ENCODE data around the gene ROGDI. TPM values are rescaled to one million over a fixed set of nuclear protein-coding genes. Genes with fewer than 3 reads are reported as not detected.

Gene ROGDI
- total RNA-seq, 2 experiments from 2014 or later, result 3.0 to 3.2 TPM

GRCh38 chr16:4828567-4829321 lies 26.3 kb upstream of the ROGDI start:
- H3K4me1 Mint-ChIP-seq, result peaks cover 3% of the 10 kb centered on the region
- H3K9me3 Mint-ChIP-seq, result no peaks in the 10 kb centered on the region
- H3K27me3 Mint-ChIP-seq, result no peaks in the 10 kb centered on the region
- no peak for DNase-seq
- H3K4me3 Mint-ChIP-seq, result no peak overlapping the region
- no peak overlapping the region for H3K27ac Mint-ChIP-seq
- peaks cover 27% of the 10 kb centered on the region for H3K36me3 Mint-ChIP-seq

DNA sequence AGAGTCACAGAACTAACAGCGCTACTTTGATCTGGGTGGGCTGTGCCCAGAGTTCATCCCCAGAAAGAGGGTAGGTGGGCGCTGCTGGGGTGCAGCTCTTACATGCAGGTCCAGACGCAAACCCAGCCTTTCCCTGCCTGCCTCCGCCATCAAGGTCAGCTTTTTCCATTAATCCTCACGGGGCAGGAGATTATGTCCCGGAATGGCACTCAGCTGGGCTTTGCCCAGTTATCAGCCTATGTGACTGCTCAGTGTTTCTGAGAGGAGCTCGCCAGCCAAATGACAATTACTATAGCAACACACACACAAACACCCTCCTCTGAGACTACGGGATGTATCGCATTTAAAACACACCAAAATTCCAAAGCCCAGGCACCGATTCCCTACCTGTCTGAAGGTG lies 24.5 kb upstream of the ROGDI start:
- Mint-ChIP-seq H3K4me3 (no peak overlapping the region), H3K27me3 (no peaks in the 10 kb centered on the region), H3K27ac (no peak overlapping the region), H3K4me1 (no peaks in the 10 kb centered on the region), H3K9me3 (no peaks in the 10 kb centered on the region), H3K36me3 (peaks cover 25% of the 10 kb centered on the region)
- DNase-seq, result no peak

DNA sequence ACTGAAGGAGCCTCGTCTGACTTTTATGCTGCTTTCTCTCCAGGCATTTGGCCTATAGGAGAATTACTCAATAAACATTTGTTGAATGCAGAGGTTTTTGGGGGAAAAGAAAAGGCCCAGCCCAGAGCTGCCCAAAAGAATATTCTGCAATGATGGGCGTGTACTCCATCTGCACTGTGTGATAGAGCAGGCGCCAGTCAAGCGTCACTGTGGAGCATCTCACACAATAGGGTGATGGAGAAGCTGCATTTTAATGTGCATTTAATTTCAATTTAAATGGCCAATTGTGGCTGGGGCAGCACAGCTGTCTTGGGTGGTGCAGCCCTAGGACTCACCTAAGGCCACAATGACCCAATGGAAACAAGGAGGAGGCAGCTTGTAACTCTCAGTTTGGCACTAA lies 24.1 kb upstream of the ROGDI start:
- DNase-seq, result no peak
- no peak overlapping the region for H3K27ac Mint-ChIP-seq
- no peaks in the 10 kb centered on the region for H3K27me3 Mint-ChIP-seq
- no peaks in the 10 kb centered on the region for H3K4me1 Mint-ChIP-seq
- no peak overlapping the region for H3K4me3 Mint-ChIP-seq
- H3K36me3 Mint-ChIP-seq, result peaks cover 26% of the 10 kb centered on the region
- no peaks in the 10 kb centered on the region for H3K9me3 Mint-ChIP-seq

GRCh38 chr16:4825196-4825595 lies 22.8 kb upstream of the ROGDI start:
- Mint-ChIP-seq H3K4me3 (no peak overlapping the region), H3K4me1 (no peaks in the 10 kb centered on the region), H3K36me3 (peaks cover 20% of the 10 kb centered on the region), H3K27me3 (no peaks in the 10 kb centered on the region), H3K27ac (no peak overlapping the region), H3K9me3 (no peaks in the 10 kb centered on the region)
- no peak for DNase-seq

DNA sequence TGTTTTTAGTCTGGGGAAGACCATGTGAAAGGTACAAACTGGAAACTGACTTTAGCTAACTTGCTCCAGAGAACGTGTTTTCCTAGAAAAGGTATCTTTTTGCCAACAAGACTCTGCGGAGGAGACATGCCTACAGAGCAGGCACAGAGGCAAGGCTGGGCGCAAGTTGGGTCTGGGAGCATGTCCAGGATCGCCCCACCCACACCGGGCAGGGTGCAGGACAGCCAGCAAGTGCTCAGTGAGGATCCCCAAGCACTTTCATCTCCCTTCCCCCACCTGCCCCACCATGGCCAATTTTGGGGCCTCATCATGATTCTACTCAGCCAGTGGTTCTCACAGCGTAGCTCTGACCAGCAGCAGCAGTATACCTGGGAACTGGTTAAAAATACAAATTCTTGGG lies 18.2 kb upstream of the ROGDI start:
- H3K27ac Mint-ChIP-seq, result no peak overlapping the region
- H3K36me3 Mint-ChIP-seq, result peaks cover 22% of the 10 kb centered on the region
- H3K27me3 Mint-ChIP-seq, result no peaks in the 10 kb centered on the region
- H3K9me3 Mint-ChIP-seq, result no peaks in the 10 kb centered on the region
- H3K4me3 Mint-ChIP-seq, result no peak overlapping the region
- DNase-seq, result no peak
- no peaks in the 10 kb centered on the region for H3K4me1 Mint-ChIP-seq

GRCh38 chr16:4814542-4815173 lies 12.2 kb upstream of the ROGDI start:
- Mint-ChIP-seq H3K36me3 (peaks cover 24% of the 10 kb centered on the region), H3K9me3 (no peaks in the 10 kb centered on the region), H3K27me3 (no peaks in the 10 kb centered on the region), H3K27ac (no peak overlapping the region), H3K4me3 (no peak overlapping the region), H3K4me1 (no peaks in the 10 kb centered on the region)
- no peak for DNase-seq

GRCh38 chr16:4814046-4814445 lies 11.6 kb upstream of the ROGDI start:
- no peak overlapping the region for H3K4me3 Mint-ChIP-seq
- DNase-seq, result no peak
- H3K4me1 Mint-ChIP-seq, result no peaks in the 10 kb centered on the region
- no peak overlapping the region for H3K27ac Mint-ChIP-seq
- peaks cover 22% of the 10 kb centered on the region for H3K36me3 Mint-ChIP-seq
- no peaks in the 10 kb centered on the region for H3K27me3 Mint-ChIP-seq
- no peaks in the 10 kb centered on the region for H3K9me3 Mint-ChIP-seq

GRCh38 chr16:4813251-4814003 lies 11.0 kb upstream of the ROGDI start:
- Mint-ChIP-seq H3K36me3 (peaks cover 23% of the 10 kb centered on the region), H3K4me1 (no peaks in the 10 kb centered on the region), H3K27ac (no peak overlapping the region), H3K9me3 (no peaks in the 10 kb centered on the region), H3K4me3 (no peak overlapping the region), H3K27me3 (no peaks in the 10 kb centered on the region)
- DNase-seq, result no peak

- H3K27ac Mint-ChIP-seq, result peak overlapping the region; percentile 4
- no peaks in the 10 kb centered on the region for H3K4me1 Mint-ChIP-seq
- no peaks in the 10 kb centered on the region for H3K27me3 Mint-ChIP-seq
- no peaks in the 10 kb centered on the region for H3K9me3 Mint-ChIP-seq
- H3K36me3 Mint-ChIP-seq, result peaks cover 23% of the 10 kb centered on the region
- no peak for DNase-seq
- no peak overlapping the region for H3K4me3 Mint-ChIP-seq
Observed at GRCh38 chr16:4811773-4812172, 9.3 kb upstream of the ROGDI start.

- DNase-seq, result no peak
- H3K9me3 Mint-ChIP-seq, result no peaks in the 10 kb centered on the region
- H3K4me3 Mint-ChIP-seq, result no peak overlapping the region
- H3K27me3 Mint-ChIP-seq, result no peaks in the 10 kb centered on the region
- H3K27ac Mint-ChIP-seq, result no peak overlapping the region
- H3K36me3 Mint-ChIP-seq, result peaks cover 24% of the 10 kb centered on the region
- H3K4me1 Mint-ChIP-seq, result no peaks in the 10 kb centered on the region
Observed at GRCh38 chr16:4811242-4811641, 8.8 kb upstream of the ROGDI start.

DNA sequence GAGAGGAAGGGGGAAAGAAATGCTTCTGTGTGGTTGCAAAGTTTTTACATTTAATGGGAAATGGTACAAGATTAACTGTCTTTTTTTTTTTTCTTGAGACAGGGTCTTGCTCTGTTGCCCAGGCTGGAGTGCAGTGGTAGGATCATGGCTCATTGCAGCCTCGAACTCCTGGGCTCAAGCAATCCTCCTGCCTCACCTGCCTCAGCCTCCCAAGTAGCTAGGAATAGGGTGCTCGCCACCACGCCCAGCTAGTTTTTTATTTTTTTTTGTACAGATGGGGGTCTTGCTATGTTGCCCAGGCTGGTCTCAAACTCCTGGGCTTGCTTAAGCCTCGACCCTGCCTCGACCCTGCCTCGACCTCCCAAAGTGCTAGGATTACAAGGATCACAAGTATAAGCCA lies 3.8 kb upstream of the ROGDI start:
- H3K27ac Mint-ChIP-seq, result no peak overlapping the region
- no peak for DNase-seq

GRCh38 chr16:4805231-4805630 lies 2.8 kb upstream of the ROGDI start:
- Mint-ChIP-seq H3K36me3 (peaks cover 14% of the 10 kb centered on the region), H3K27ac (no peak overlapping the region), H3K4me3 (no peak overlapping the region), H3K9me3 (no peaks in the 10 kb centered on the region), H3K27me3 (no peaks in the 10 kb centered on the region), H3K4me1 (peaks cover 13% of the 10 kb centered on the region)
- DNase-seq, result no peak

More for the DNA sequence above, 3.8 kb upstream of the ROGDI start:
- Mint-ChIP-seq H3K4me3 (no peak overlapping the region), H3K9me3 (no peaks in the 10 kb centered on the region), H3K36me3 (peaks cover 16% of the 10 kb centered on the region), H3K27me3 (no peaks in the 10 kb centered on the region), H3K4me1 (peaks cover 10% of the 10 kb centered on the region)

GRCh38 chr16:4803898-4804762 lies 1.7 kb upstream of the ROGDI start:
- Mint-ChIP-seq H3K4me1 (peaks cover 13% of the 10 kb centered on the region), H3K27ac (peak overlapping the region; percentile 11), H3K36me3 (peaks cover 14% of the 10 kb centered on the region), H3K27me3 (no peaks in the 10 kb centered on the region), H3K4me3 (no peak overlapping the region), H3K9me3 (no peaks in the 10 kb centered on the region)
- DNase-seq, result no peak

- H3K4me1 Mint-ChIP-seq, result peaks cover 13% of the 10 kb centered on the region
- no peak overlapping the region for H3K27ac Mint-ChIP-seq
- no peak for DNase-seq
- no peaks in the 10 kb centered on the region for H3K9me3 Mint-ChIP-seq
- peak overlapping the region; percentile 77 for H3K4me3 Mint-ChIP-seq
- H3K36me3 Mint-ChIP-seq, result peaks cover 10% of the 10 kb centered on the region
- H3K27me3 Mint-ChIP-seq, result no peaks in the 10 kb centered on the region
Observed at GRCh38 chr16:4803401-4803844, 990 bp upstream of the ROGDI start.
